GM23338 (cell line): Measurements from ENCODE around the gene OTUD7B. TPM values are rescaled to one million over a fixed set of nuclear protein-coding genes. Genes with fewer than 3 reads are reported as not detected.

Source experiments
- ATAC-seq: fragments of 200-7000 bp; cut with Tn5 transposase; 3 replicates; pipeline ENCODE4 v1.9.1; 2020
- DNase-seq: peaks from one replicate; pipeline ENCODE4 v3.0.0-alpha.2; 2015; ENCODE audit warnings: low spot score
- H2AFZ ChIP-seq: fragments of 200-600 bp; sonication (generic); 2 replicates; pipeline ENCODE4 v1.8.0; 2016; ENCODE audit warnings: antibody characterized with exemption, mild to moderate bottlenecking, moderate library complexity
- H3F3A ChIP-seq: fragments of 200-600 bp; sonication (generic); replicated peaks from 2 replicates; pipeline ENCODE4 v1.8.0; 2017; ENCODE audit warnings: antibody characterized with exemption, mixed run types, low read depth
- H3K27ac ChIP-seq: fragments of 200-600 bp; sonication (generic); 2 replicates; pipeline ENCODE4 v1.6.1; 2016; ENCODE audit warnings: low read depth
- H3K27me3 ChIP-seq: fragments of 200-600 bp; sonication (generic); 2 replicates; pipeline ENCODE4 v1.8.0; 2016; ENCODE audit warnings: mild to moderate bottlenecking, mixed run types, moderate library complexity; ENCODE audit not compliant: insufficient read depth
- H3K36me3 ChIP-seq: fragments of 200-600 bp; sonication (generic); 2 replicates; pipeline ENCODE4 v1.8.0; 2016; ENCODE audit warnings: mild to moderate bottlenecking; ENCODE audit not compliant: insufficient read depth
- H3K4me1 ChIP-seq: fragments of 200-600 bp; sonication (generic); 2 replicates; pipeline ENCODE4 v1.8.0; 2016; ENCODE audit warnings: mild to moderate bottlenecking, moderate library complexity; ENCODE audit not compliant: insufficient read depth
- H3K4me2 ChIP-seq: fragments of 200-600 bp; sonication (generic); 2 replicates; pipeline ENCODE4 v1.7.1; 2017; ENCODE audit warnings: mixed run types
- H3K4me3 ChIP-seq: fragments of 200-600 bp; sonication (generic); 2 replicates; pipeline ENCODE4 v1.6.1; 2016; ENCODE audit warnings: mixed run types
- H3K79me2 ChIP-seq: fragments of 200-600 bp; sonication (generic); replicated peaks from 2 replicates; pipeline ENCODE4 v1.8.0; 2017; ENCODE audit warnings: mild to moderate bottlenecking; ENCODE audit not compliant: insufficient read depth
- H3K9me2 ChIP-seq: fragments of 200-600 bp; sonication (generic); 2 replicates; pipeline ENCODE4 v1.8.0; 2017; ENCODE audit not compliant: insufficient read depth
- H4K20me1 ChIP-seq: fragments of 200-600 bp; sonication (generic); replicated peaks from 2 replicates; pipeline ENCODE4 v1.8.0; 2017; ENCODE audit warnings: mild to moderate bottlenecking; ENCODE audit not compliant: insufficient read depth
- H3K27ac Mint-ChIP-seq: 2 replicates; pipeline ENCODE4 v1.8.0; 2020; ENCODE audit warnings: inconsistent platforms, mild to moderate bottlenecking, moderate library complexity, mixed read lengths
- H3K27me3 Mint-ChIP-seq: 3 replicates; pipeline ENCODE4 v1.8.0; 2022; ENCODE audit warnings: low read depth, mild to moderate bottlenecking, moderate library complexity, mixed read lengths, inconsistent platforms; ENCODE audit not compliant: insufficient read depth, poor library complexity
- H3K36me3 Mint-ChIP-seq: 3 replicates; pipeline ENCODE4 v1.8.0; 2021; ENCODE audit warnings: low read depth, mild to moderate bottlenecking, inconsistent platforms, moderate library complexity, mixed read lengths
- H3K4me1 Mint-ChIP-seq: 3 replicates; pipeline ENCODE4 v1.8.0; 2020; ENCODE audit warnings: mild to moderate bottlenecking, inconsistent platforms, mixed read lengths
- H3K4me3 Mint-ChIP-seq: 3 replicates; pipeline ENCODE4 v1.8.0; 2021; ENCODE audit warnings: moderate library complexity, mild to moderate bottlenecking, inconsistent platforms, mixed read lengths
- H3K9me3 Mint-ChIP-seq: 3 replicates; pipeline ENCODE4 v1.8.0; 2020; ENCODE audit warnings: moderate library complexity, mild to moderate bottlenecking, inconsistent platforms, mixed read lengths
- CREB1 ChIP-seq: fragments of 250-450 bp; sonication (Bioruptor Pico); IDR thresholded peaks from 2 replicates; pipeline ENCODE4 v1.5.0; 2020; ENCODE audit warnings: low read depth, mild to moderate bottlenecking, moderate library complexity
- ETS1 ChIP-seq: IDR thresholded peaks from 2 replicates; pipeline ENCODE4 v1.6.1; 2016; ENCODE audit warnings: antibody characterized with exemption
- EZH2 ChIP-seq: fragments of 200-600 bp; sonication (generic); IDR thresholded peaks from one replicate; pipeline ENCODE4 v1.8.0; 2017; ENCODE audit warnings: antibody characterized with exemption, mild to moderate bottlenecking, low read depth; ENCODE audit not compliant: unreplicated experiment
- JUNB ChIP-seq: IDR thresholded peaks from one replicate; pipeline ENCODE4 v1.6.1; 2016; ENCODE audit warnings: antibody characterized with exemption; ENCODE audit not compliant: unreplicated experiment
- NANOG ChIP-seq: IDR thresholded peaks from 2 replicates; pipeline ENCODE4 v1.6.1; 2016; ENCODE audit warnings: antibody characterized with exemption, borderline replicate concordance
- POLR2AphosphoS5 ChIP-seq: IDR thresholded peaks from 2 replicates; pipeline ENCODE4 v1.6.1; 2016; ENCODE audit warnings: antibody characterized with exemption, low read depth
- STAT1 ChIP-seq: IDR thresholded peaks from one replicate; pipeline ENCODE4 v1.6.1; 2016; ENCODE audit warnings: antibody characterized with exemption; ENCODE audit not compliant: unreplicated experiment
- ZNF114 ChIP-seq: fragments of 250-450 bp; sonication (Bioruptor Pico); IDR thresholded peaks from 2 replicates; pipeline ENCODE4 v1.5.0; 2020; ENCODE audit warnings: mild to moderate bottlenecking, moderate library complexity
- ZNF331 ChIP-seq: fragments of 250-450 bp; sonication (Bioruptor Pico); IDR thresholded peaks from 2 replicates; pipeline ENCODE4 v1.5.0; 2020; ENCODE audit warnings: low read depth, mild to moderate bottlenecking, moderate library complexity
- ZNF462 ChIP-seq: fragments of 250-450 bp; sonication (Bioruptor Pico); IDR thresholded peaks from 2 replicates; pipeline ENCODE4 v1.5.0; 2020; ENCODE audit warnings: mild to moderate bottlenecking, moderate library complexity
- polyA plus RNA-seq: library from polyadenylated mRNA; unstranded; fragments of >200 nt; fragmentation: Nextera tagmentation; extraction: Ambion mirVana; gene quantifications from 2 replicates; pipeline ENCODE4 v1.2.1, GENCODE V29; 2016
- total RNA-seq: library from RNA; depleted of rRNA; stranded (reverse); fragments of >200 nt; shearing (Covaris generic); gene quantifications from 2 replicates; pipeline ENCODE4 v1.2.3, GENCODE V29; 2014

OTUD7B gene
- total and polyA plus RNA-seq, 2 experiments from 2014 or later: 3.7 to 9.9 TPM

GRCh38 chr1:149916193-149916897, 94.2 kb downstream of the OTUD7B start (continued):
- no peak for TF ChIP-seq ZNF462 (CRISPR knock-in tag)

GRCh38 chr1:149915429-149916192, 94.9 kb downstream of the OTUD7B start:
- H4K20me1 ChIP-seq: peaks cover 3% of the 10 kb centered on the region; the same call in 1 of the 2 replicates
- peaks cover 31% of the 10 kb centered on the region for H3K4me1 Mint-ChIP-seq
- H3K4me2 ChIP-seq: peak overlapping the region; percentile 93
- peaks cover 16% of the 10 kb centered on the region for H3K79me2 ChIP-seq
- TF ChIP-seq STAT1 (no peak), ZNF331 (no peak), CREB1 (CRISPR knock-in tag) (no peak), ZNF114 (CRISPR knock-in tag) (no peak), NANOG (no peak), EZH2 (no peak), ETS1 (no peak), POLR2AphosphoS5 (no peak), JUNB (no peak)
- H3K4me3 Mint-ChIP-seq: peak overlapping the region; percentile 96
- no peak for DNase-seq
- peak overlapping the region; percentile 95 for H3K4me3 ChIP-seq
- H2AFZ ChIP-seq: no peak overlapping the region
- ATAC-seq: no peak
- H3K27me3 Mint-ChIP-seq: peaks cover 15% of the 10 kb centered on the region
- no peaks in the 10 kb centered on the region for H3K36me3 ChIP-seq
- peaks cover 24% of the 10 kb centered on the region for H3K36me3 Mint-ChIP-seq
- H3K27ac ChIP-seq: no peak overlapping the region
- no peaks in the 10 kb centered on the region for H3K9me2 ChIP-seq
- H3K27me3 ChIP-seq: no peaks in the 10 kb centered on the region
- no peaks in the 10 kb centered on the region for H3K9me3 Mint-ChIP-seq
- H3K27ac Mint-ChIP-seq: no peak overlapping the region
- peaks cover 20% of the 10 kb centered on the region for H3K4me1 ChIP-seq
- 0 out of 2 replicates have a peak, but pooled peaks cover 3% of the 10 kb centered on the region for H3F3A ChIP-seq
